Effector CD4-positive, alpha-beta T cell (primary cell): ENCODE results near the gene MAP4.
"Not testable (repeated sequence)": the region's sequence is repeated elsewhere in the genome, so short reads cannot be mapped to it uniquely, and the experiment has no call there.

ENCODE experiments used
- DNase-seq: peaks from one replicate; pipeline ENCODE4 v3.0.0-alpha.2; 2020

The MAP4 gene

DNA sequence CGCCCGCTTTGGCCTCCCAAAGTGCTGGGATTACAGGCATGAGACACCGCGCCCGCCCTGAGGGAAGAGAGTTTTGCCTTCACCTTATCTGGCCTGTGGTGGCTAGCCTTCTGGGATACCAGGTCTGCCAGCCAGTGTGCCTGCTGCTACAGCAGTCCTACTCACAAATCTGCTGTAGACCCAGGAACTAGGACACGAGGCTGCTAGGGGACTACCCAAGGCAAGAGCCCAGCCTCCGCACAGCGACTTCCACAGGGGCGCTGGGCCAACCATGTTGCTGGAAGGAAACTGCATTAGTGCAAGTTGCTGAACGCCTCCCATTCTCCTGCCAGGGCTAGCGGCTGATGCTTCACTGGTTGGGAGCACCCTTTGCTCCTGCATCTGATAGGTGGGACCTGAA, 159.5 kb downstream of the MAP4 start:
- no peak for DNase-seq

DNA sequence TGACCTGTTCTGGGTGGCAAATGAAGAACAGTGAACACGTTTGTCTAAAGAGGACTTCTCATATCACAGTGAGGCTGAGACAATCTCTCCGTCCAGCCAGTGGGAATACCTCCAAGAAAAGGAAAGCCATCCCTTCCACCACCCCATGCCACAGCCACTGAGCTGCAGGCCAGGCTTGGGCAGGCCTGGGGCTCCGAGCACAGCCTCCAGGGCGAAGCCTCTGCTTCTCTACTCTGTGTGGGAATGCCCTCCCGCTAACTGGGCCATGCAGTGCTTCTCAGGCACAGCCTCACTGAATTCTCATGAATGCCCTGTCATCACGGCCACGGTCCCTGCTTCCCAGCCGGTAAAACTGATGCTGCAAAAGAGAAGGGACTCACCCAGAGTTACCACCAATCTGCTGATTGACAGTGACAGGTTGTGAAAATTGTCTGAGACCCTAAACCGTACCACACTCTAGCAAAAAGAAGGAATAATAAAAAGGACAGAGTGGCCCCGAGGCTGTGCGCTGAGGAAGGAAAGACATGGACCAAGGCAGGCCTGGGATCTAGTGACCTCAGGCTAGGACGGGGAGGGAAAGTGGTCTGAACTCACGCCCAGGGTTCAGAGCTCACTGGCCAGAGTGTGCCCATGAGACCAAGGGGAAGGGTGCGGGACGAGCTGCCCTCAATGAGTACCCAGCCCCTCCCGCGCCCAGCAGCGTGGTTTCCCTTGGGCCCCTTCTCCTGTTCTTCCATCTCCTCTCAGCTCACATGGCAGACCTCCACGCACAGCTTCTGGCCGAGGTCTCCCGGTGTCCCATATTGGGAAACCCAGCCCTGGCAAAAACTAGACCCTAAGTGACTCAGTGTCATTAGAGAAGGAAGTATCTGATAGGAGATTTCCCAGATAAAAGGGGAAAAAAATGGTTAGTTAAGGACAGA, 160.5 kb downstream of the MAP4 start:
- no peak for DNase-seq

DNA sequence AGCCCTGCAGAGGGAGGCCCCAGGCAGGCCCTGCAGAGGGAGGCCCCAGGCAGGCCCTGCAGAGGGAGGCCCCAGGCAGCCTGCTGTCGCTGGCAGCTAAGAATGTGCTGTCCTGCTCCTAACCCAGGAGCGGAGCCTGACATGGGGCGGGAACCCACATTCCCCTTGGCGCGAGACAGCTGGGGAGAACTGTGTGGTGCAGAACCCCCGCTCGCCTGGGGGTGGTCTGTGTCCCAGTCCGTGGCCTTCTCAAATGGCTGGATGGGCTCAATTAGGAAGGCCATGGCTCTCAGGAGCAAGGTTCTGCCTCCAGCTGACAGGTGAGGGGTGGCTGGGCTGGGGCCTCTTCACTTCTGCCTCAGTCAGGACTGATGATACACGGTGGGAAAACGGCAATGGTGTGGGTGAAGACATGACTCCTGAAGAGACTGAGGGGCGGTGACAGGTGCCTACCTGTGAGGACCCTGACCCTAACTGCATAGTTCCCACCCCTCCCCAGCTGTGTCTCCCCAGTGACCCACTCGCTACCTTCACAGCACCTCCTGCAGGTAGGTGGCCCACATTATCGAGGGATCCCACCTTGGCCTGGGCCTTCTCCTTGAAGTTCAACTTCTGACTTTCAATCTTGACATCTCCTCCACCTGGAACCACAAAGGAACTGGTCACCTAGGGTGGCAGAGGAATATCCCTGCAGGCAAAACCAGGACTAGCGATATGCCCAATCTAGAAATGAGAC, 161.3 kb downstream of the MAP4 start:
- DNase-seq, result no peak

- DNase-seq, result no peak
Observed at GRCh38 chr3:47854267-47854666, 161.9 kb downstream of the MAP4 start.

DNA sequence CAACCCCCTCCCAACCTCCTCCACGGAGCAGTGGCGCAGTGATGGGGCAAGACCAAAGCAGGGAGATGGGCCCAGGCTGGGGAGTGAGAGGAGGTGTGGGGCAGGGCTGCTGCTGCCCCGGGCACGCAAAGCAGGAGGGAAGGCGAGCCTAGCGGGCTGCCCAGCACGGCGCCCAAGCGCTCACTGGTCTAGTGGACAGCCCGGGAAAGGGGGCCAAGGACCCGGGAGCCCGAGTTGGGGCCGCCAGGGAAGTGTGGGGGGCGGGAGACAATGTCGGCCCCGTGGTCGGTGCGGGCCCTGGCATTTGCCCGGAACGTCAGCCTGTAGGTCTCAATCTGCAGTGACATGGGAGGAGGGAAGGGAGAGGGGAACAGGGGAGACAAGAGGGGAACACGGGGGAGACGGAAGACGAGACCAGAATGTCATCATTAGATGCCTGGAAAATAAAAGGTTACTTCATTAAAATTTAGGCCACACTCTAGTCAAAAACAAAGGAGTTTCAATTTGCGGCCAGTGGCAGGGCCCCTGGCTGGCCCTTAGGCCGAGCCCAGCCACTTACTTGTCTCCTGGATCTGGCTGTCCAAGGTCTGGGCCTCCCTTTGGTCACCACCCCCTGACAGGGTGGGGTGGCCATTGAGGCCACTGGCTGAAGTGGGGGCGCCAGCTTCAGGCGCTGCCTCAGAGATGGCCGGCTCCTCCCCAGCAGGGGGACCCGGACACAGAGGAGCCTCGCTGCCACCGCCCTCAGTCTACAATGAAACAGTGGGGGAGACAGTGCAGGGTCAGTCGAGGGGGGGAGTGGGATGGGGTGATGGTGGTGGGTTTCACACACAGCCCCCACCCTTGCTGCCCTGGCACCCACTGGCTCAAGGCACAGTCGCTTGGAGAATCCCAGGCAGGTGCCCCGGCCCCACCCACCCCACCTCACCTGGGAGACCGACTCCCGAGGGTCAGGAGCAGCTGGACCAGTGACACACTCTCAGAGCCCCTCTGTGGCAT, 163.3 kb downstream of the MAP4 start:
- no peak for DNase-seq

- no peak for DNase-seq
Observed at GRCh38 chr3:47851888-47852603, 164.2 kb downstream of the MAP4 start.

- no peak for DNase-seq
Observed at GRCh38 chr3:47850564-47851410, 165.4 kb downstream of the MAP4 start.

DNA sequence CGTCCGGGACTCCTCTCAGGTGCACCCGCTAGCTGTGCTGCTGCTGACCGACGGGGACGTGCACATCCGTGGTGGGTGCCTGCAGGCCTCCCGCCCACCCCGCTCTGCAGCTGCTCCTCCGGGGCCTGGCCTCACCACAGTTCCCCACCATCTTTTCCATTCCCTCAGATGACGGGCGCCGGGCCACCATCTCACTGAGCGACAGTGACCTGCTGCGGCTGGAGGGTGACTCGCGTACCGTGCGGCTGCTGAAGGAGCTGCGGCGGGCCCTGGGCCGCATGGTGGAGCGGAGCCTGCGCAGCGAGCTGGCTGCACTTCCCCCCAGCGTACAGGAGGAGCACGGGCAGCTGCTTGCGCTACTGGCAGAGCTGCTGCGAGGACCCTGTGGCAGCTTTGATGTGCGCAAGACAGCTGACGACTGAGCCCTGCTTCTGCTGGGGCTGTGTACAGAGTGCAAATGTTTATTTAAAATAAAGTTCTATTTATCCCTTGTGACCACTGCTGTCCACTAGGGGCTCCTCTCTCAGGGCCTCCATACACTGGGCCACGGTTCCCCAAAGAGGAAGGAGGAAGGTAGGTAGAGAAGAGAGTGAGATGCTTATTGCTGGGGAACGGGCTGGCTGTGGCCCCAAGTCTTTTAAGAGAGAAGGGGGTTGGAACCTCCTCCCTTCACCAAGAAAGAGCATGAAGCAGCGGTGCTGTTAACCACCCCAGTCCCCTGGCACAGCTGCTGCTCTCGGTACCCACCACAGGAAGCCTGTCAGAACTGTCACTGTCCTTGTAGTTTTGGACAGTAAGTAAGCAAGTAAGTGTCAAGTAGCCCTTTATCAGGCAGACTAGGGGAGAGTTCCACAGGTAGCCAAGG, 166.3 kb downstream of the MAP4 start:
- no peak for DNase-seq

DNA sequence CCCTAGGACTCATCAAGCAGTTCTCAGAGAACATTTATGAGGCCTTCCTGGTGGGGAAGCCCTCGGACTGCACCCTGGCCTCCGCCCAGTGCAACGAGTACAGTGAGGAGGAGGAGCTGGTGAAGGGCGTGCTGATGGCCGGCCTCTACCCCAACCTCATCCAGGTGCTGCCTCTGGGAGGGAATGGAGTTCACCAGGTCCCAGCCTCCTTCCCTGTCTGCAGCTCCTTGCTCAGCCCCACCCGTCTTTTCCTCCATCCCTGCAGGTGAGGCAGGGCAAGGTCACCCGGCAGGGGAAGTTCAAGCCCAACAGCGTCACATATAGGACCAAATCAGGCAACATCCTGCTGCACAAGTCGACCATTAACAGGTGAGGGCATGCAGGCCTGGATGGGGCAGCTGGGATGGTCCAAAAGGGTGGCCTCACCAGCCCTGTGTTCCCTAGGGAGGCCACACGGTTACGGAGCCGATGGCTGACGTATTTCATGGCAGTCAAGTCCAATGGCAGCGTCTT, 167.0 kb downstream of the MAP4 start:
- DNase-seq, result no peak

DNA sequence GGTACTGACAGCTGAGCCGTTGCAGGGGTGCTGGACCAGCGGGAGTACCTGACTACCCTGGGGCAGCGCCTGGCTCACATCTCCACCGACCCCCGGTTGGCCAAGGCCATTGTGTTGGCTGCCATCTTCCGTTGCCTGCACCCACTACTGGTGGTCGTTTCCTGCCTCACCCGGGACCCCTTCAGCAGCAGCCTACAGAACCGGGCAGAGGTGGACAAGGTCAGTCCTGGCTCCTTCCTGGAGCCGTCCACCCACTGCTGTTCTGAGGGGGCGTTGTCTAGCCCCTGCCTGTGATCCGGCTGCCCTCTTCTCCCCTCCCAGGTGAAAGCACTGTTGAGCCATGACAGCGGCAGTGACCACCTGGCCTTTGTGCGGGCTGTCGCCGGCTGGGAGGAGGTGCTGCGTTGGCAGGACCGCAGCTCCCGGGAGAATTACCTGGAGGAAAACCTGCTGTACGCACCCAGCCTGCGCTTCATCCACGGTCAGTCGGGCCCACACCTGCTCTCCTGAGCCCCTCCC, 167.6 kb downstream of the MAP4 start:
- DNase-seq, result no peak

DNA sequence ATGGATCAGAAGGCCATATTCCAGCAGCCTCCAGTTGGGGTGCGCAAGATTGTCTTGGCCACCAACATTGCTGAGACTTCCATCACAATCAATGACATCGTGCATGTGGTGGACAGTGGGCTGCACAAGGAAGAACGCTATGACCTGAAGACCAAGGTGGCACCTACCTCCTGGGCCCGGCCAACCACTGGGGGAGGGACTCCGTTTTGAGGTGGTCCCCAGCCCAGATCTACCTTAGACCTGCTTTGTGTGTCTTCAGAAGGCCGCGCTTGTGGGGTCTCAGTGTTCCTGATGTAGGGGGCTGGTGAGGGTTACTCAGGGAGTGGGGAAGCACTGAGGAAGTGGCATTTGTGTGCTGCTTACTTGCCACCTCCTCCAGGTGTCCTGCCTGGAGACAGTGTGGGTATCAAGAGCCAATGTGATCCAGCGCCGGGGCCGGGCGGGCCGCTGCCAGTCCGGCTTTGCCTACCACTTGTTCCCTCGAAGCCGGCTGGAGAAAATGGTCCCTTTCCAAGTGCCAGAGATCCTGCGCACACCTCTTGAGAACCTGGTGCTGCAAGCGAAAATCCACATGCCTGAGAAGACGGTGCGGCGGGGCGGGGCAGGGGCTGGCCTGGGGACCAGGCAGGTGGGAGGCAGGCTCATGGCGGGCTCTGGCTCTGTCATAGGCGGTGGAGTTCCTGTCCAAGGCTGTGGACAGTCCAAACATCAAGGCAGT, 168.3 kb downstream of the MAP4 start:
- no peak for DNase-seq

DNA sequence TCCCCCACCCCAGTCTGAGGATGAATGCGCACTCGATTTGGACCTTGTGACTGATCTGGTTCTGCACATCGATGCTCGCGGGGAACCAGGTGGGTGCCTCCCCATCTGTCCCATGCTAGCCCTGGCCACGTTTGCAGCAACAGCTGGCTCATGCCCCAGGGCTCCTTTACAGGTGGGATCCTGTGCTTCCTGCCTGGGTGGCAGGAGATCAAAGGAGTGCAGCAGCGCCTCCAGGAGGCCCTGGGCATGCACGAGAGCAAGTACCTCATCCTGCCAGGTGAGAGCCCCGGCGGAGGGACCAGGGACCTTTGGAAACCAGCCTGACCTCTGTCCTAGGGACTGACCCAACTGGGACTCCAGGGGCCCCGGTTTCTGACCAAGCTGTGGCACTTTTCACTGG, 169.0 kb downstream of the MAP4 start:
- no peak for DNase-seq

GRCh38 chr3:47846880-47847248, 169.4 kb downstream of the MAP4 start:
- no peak for DNase-seq

DNA sequence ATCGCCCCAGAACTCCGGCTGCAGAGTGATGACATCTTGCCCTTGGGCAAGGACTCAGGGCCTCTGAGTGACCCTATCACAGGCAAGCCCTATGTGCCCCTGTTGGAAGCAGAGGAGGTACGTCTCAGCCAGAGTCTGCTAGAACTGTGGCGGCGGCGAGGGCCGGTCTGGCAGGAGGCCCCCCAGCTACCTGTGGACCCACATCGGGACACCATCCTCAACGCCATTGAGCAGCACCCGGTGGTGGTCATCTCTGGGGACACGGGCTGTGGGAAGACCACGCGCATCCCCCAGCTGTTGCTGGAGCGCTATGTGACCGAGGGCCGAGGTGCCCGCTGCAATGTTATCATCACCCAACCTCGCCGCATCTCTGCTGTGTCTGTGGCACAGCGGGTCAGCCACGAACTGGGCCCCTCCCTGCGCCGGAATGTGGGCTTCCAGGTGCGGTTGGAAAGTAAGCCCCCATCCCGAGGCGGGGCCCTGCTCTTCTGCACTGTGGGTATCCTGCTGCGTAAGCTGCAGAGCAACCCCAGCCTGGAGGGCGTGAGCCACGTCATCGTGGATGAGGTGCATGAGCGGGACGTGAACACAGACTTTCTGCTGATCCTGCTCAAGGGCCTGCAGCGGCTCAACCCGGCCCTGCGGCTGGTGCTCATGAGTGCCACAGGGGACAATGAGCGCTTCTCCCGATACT, 169.9 kb downstream of the MAP4 start:
- DNase-seq, result no peak

- DNase-seq, result no peak
Observed at GRCh38 chr3:47841786-47842349, 174.3 kb downstream of the MAP4 start.

- DNase-seq, result no peak
Observed at GRCh38 chr3:47838503-47838902, 177.7 kb downstream of the MAP4 start.

- DNase-seq, result no peak
Observed at GRCh38 chr3:47836986-47837385, 179.2 kb downstream of the MAP4 start.

GRCh38 chr3:47829482-47829881, 186.7 kb downstream of the MAP4 start:
- not testable (repeated sequence) for DNase-seq
